Fibroblast of the conjunctiva (primary cell): ENCODE data around the gene ASPRV1.
"Not testable (repeated sequence)": the region's sequence is repeated elsewhere in the genome, so short reads cannot be mapped to it uniquely, and the experiment has no call there.

Experiments used
- DNase-seq: peaks from one replicate; pipeline ENCODE4 v3.0.0-alpha.2; 2010; ENCODE audit warnings: low read depth

The ASPRV1 gene

DNA sequence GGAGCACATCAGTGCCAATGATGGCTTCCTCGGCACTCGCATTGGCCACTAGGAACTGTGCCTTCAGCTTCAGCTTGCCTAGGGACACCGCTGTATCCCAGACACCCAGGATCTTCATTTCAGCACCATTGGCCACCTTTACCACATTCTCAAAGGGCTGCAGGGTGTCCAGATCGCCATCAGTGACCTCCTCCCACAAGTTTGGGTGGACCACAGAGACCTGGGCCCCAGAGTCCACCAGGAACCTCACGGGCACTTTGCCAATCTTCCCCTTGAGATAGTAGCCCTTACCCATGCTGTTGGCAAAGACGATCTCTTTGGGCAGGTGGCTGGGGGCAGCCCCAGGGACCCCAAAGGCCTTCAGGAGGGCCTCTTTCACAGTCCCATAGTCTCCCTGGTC is 610 bp downstream of the ASPRV1 start:
- no peak for DNase-seq

DNA sequence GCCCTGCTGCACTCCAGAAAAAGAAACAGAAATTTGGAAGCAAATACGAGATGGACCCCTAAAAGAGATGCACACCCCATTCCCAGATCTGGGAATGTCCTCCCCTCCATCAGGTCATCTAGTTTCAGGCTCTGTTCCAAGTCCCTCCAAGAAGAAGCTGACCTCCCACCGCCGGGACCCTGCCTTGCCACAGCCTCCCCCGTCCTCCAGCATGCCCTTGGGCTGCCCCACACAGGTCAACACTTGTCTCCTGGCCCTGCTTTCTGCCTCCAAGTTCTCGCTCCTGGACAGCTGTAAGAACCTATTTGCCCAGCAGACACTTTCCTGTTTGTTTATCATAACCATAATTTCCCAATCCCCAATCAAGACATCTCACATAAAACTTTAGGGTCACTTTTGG is 2.0 kb downstream of the ASPRV1 start:
- no peak for DNase-seq

DNA sequence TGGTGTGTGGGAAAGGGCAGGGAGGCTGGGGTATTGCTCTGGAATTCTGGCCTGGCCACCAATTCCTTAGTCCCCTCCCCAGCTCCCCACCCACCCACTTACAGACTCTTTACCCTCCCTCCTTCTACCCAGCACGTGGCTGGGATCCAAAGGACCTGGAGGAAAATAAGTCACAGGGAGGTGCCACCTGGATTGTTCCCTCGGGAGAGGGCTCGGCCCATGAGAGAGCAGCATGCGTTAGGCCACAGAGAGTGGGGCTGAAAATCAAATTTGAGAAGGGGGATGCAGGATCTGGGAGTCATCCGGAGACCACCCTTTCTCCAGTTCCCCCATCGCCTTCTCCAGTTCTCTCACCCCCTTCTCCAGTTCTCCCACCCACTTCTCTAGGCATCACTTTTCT is 3.0 kb downstream of the ASPRV1 start:
- DNase-seq, result no peak

DNA sequence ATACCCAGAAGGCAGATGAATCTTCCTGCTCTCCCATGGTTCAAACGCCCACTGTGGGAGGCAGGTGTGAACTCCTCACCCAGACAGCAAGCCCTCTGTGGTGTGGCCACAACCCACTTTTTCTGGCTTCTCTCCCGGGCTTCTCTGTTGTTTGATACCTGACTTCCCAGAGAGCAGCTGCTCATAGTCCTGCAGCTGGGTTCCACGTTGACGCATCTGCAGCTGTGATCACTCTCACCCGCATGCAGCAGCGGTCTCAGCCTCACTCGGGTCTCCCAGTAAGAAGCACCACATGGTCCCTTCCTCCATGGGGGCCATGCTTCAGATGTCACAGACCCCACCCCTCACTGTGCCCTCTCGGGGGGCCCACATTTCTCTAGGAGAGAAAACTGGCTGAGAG is 3.5 kb downstream of the ASPRV1 start:
- no peak for DNase-seq

DNA sequence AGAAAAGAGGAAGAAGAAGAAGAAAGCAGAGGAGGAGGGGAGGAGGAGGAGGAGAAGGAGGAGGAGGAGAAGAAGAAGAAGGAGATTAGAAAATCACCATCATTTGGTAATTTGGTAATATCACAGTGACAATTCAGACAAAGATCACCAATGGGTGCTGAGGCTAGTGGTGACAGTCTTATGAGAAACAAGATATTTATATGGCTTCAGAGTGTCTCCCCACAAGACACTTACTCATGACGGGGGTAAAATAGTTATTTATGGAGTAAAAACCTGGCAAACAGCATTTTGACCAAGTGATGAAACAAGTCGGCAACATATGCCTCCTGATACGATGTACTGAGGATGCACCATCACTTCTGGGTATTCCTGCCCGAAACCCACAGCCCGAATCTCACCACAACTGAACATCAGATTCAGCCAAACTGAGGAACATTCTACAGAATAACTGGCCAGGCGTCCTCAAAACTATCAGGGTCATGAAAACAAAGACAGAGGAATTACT is 4.9 kb downstream of the ASPRV1 start:
- DNase-seq, result no peak

DNA sequence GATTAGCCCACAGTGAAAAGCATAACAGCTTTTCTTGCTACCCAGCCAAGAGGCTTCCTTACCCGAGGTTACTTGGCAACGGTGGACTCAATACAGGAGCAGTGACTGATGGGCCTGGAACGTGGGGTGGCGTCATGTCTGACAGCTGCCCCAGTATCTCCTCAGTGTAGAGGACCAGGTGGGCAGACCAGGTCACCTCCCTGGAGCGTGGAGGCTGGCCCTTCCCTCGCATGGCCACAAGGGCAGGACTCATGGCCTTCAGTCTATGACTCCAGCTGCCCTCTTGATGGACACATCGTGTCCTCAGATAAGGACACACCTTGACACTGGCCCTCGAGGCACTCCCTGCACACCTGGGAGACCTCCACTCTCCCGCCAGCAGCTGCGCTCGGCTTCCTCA is 6.4 kb downstream of the ASPRV1 start:
- no peak for DNase-seq

DNA sequence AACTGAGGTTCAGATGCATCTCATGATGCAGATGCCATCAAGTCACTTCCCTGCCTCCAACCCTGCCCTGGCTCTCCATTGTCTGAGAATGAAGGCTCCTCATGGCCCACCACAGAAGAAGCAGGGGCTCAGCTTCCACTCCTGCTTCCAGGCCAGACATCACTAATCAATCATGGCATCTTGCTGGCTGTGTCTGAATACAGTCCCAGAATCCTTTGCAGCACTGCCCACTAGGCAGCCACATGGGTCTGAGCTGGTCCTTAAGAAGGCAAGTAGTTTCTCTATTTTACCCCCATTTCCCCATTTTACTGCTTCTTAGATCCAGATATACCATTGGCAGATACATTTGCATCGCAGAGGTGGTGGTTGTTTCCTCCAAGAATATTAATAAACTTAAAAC is 7.3 kb downstream of the ASPRV1 start:
- DNase-seq, result no peak

DNA sequence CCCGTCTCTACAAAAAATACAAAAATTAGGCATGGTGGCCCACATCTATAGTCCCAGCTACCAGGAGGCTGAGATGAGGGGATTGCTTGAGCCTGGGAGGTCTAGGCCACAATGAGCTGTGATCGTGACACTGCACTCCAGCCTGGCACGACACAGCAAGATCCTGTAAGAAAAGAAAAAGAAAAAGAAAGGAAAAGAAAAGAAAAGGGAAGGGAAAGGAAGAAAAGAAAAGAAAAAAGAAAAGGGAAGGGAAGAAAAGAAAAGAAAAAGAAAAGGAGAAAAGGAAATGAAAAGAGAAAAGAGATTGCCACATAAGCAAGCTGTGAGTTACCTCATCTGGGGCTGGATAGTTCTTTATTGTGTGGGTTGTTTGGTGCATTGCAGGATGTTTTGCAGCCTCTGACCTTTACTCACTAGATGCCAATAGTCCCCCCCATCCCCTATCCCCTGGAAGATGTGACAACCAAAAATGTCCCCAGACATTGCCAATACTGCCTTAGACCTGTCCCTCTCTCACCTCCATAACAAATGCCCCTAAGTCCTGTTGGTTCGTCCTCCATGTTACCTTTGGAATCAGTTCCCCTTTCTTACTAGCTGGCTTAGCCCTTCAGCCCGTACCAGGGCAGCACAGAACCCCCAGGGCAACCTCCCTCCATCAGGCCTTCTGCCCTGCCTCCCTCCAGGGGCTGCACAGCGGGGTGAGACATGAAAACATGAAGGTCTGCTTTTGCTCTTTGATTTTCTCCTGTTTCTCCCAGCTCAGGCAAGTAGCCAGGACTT is 8.9 kb downstream of the ASPRV1 start:
- no peak for DNase-seq

DNA sequence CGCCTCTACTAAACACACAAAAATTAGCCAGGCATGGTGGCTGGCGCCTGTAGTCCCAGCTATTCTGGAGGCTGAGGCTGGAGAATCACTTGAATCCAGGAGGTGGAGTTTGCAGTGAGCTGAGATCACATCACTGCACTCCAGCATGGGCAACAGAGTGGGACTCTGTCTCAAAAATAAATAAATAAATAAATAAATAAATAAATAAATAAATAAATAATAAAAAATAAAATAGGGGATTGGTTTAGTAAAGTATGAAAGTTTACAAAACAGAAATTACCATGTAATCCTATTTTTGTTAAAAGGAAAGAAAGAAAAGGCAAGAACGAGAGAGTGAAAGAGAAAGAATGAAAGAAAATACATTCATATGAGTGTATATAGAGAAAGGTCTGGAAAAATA is 10.8 kb downstream of the ASPRV1 start:
- not testable (repeated sequence) for DNase-seq

DNA sequence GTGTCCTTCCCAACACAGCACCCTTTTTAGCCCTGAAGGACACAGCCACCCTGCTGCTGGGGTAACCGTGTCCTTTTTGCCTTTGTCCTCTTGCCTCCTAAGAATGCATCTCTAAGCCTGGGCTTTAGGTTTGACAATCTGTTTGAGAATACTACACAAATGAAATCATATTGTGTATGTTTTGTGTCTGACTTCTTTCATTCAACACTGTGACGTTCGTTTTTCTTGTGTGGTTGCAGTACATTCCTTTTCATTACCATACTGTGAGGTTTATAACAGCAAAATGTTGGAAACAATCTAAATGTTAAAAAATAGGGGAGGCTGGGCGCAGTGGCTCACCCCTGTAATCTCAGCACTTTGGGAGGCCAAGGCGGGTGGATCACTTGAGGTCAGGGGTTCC is 11.2 kb downstream of the ASPRV1 start:
- no peak for DNase-seq

DNA sequence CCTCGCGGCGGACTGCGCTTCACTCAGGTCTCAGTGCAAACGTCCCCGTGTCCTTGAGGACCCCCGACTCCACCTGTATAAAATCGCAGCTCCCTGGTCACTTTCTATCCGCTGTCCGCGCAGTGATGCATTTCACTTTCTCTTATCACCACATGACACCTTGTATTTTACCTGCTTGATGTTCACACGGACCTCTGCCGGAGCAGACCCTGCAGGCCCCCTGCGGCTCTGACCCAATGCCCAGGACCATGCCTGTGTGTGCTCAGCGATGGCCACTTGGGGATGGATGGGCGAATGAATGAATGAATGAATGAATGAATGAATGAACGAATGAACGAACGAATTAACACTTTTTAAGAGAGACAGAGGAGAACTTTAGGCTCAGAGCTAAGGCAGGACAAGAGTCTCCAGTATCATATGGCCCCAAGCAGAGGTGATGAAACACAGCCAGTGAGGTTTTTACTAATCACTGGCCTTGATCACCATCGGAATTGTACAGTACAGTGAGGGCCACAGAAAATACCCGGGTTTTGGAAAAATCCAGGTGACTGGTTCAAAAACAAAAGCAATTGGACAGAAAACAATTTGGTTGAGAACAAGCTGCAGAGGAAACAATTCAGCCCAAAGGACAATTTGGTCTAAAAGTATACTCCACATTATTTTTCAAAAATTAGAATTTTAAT is 12.3 kb downstream of the ASPRV1 start:
- no peak for DNase-seq

DNA sequence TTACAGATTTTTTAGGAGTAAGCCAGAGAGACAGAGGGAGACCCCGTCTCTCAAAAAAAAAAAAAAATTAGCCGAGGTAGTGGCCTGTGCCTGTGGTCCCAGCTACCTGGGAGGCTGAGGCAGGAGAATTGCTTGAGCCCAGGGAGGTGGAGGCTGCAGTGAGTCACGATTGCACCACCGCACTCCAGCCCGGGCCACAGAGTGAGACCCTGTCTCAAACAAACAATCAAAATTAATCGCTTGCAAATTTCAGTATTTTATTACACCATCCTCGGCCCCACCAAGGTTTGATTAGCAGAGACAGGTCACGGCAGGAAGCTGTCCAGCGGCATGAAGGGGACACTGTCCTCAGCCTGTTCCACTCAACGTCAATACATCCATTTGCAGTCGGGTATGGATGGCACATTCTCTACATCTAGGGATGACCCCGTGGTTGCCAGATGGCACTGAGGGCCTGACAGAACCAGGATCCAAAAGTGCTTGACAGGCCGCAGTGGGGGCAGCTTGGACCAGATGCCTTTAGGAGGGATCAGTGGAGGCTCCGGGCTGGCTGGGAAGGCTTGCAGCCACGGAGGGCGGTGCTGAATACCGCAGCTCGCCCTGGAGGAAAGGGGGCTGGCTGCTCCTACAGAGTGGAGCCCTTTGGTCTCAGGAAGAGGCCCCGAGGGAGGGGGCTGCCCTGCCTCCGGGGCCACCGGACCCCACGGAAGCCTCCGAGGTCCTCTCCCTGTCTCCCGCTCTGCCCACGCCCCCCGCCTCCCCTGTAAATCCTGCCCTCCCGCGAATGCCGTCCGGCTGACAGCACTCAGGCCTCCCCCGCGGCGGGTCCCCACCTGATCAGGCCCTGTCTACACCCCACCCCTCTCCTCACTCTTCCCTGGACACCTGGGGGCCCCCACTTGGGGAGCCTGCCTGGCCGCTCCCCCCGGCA is 13.1 kb downstream of the ASPRV1 start:
- DNase-seq, result no peak

DNA sequence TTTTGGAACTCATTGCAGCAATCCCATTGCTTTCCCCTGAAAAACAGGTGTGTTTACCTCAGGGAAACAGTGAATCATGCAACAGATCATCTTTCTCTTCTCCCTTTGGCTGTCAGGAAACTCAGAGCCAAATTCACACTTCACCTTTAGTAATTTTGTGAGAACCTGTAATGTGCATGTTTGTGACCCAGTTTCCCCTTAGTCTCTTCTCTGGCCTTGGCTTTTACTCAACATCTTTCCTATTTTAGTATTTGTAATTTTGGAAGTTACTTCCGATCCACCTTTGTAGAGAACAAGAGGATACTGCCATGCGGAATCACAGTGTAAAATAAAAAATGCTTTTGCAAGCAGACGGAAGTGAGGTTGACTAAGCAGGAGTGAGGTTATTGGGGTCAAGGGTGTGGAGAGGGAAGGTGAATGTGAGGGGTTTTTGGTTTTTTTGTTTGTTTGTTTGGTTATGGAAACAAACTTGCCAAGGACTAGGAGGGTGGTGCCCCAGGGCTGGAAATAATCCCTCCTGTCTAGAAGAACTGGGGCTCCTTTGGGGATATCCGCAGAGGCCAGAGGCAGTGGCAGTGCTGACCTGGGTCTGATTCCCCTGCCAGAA is 14.0 kb downstream of the ASPRV1 start:
- no peak for DNase-seq

DNA sequence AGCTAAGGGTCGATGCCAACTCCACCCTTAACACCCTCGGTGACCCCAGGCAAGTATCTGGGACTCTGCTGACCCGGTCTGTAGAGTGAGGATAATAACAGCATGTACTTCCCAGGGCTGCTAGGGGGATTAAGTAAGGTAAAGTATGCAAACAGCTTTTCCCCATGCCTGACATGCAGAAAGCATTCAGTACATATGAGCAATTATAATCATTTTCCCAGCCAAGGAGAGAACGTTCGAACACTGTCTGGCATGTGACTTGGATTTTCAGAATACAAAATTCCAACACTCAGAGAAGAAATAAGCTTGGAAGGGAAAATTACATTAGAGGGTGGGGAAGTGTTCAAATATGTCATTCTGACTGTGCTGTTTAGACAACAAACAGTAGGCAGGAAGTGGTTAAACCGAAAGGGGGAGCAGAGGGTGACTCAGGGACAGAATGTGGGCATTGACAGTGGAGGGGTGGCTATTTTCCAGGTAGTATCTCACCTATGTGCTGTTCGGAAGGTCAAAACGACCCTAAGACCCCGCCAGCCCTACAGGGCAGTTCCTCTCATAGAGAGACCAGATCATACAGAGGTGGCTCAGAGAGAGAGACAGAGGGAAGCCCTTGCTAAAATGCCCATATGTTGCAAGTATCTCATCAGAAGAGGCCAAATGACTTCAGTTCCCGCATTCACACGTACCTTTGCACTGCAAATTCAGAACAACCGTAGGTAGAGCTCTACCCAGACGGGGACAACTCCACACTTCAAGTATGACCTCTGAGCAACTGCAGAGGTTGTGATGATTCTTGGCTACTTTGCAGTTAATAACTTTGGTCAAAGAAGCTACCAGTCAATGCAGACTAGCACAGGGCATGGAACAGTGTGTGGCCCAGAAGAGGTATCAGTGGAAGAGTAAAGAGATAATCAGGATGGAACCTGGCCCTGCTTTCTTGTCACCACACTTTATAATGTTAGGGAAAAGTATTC is 14.8 kb downstream of the ASPRV1 start:
- no peak for DNase-seq

DNA sequence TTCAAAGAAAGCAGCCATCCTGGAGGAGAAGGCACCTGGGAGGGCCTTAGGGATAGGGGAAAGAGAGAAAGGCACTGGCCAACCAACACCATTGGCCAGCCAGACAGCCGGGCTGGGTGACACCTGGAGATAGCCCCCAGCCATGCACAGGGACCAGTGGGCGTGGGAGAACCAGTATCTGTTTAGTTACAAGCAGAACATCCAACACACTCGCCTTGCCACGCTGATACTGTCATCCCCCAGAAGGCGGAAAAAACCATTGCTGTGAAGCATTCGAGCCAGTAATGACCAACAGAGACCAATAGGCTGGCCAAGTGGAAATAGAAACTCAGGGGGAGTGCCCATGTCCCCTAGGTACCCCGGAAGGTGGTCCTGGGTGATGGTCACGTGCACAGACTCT is 15.5 kb downstream of the ASPRV1 start:
- no peak for DNase-seq

DNA sequence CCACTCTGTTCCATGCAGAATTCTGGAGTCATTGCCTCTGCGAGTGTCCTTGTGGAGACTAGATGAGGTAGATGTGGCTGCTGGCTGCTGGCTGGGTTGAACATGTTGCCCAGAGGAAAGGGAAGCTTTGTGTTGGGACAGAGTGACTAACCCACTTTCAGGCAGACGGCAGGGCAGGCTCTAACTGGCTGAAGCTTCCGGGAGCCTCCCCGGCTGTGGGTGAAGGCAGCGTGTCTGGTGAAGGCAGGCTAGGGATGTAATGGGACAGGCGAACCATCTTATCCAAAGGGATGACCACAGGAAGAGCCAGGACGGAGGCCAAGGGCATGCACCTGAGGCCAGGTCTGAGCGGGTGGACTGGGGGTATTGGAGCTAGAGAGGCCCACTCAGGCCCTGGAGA is 16.0 kb downstream of the ASPRV1 start:
- DNase-seq, result no peak

DNA sequence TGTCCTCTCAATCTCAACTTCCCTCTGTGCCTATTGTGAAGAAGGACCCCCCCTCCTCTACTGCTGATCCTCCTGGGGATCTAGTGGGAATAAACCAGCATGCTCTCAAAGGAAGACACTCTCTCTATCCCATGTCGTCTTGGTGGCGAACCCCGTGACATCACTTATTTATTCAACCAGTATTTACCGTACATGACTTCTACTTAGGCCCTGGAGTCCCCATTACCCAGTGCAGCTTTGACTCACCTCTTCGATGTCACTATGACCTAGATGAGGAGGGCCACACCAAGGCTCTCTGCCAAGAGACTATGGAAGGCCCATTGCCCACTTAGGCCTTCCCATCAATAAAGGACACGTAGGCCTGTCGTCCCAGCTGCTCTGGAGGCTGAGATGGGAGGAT is 16.7 kb downstream of the ASPRV1 start:
- DNase-seq, result no peak

DNA sequence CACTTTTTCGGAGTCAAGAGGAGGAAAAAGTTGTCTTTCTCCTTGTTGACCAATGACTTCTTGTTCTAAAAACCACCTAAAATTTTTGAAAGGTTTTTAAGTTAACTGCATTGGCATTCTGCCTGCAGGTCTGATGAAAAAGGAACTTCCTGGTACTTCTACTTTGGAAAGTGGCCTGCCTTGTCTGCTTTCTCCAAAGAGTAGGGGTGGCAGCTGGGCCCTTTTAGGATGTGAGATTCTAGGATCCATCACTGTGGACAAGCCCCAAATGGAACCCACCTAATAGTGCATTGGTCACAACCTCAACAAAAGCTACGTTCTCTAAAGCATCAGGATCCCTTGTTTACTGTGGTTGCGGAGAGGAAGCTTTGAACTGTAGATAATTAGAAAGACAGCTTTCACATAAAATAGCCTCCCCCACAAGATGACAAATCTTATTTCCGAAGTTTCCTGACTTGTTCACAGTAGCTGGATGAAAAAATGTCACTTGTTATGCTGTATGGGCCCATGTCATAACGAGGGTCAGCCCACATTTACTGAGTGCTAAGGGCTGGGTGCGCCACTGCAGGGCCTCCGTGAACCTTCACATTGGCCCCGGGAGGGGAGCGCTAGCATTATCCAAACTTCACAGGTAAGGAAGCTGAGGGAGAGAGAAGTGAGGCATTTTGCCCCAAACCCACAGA is 17.4 kb downstream of the ASPRV1 start:
- no peak for DNase-seq

DNA sequence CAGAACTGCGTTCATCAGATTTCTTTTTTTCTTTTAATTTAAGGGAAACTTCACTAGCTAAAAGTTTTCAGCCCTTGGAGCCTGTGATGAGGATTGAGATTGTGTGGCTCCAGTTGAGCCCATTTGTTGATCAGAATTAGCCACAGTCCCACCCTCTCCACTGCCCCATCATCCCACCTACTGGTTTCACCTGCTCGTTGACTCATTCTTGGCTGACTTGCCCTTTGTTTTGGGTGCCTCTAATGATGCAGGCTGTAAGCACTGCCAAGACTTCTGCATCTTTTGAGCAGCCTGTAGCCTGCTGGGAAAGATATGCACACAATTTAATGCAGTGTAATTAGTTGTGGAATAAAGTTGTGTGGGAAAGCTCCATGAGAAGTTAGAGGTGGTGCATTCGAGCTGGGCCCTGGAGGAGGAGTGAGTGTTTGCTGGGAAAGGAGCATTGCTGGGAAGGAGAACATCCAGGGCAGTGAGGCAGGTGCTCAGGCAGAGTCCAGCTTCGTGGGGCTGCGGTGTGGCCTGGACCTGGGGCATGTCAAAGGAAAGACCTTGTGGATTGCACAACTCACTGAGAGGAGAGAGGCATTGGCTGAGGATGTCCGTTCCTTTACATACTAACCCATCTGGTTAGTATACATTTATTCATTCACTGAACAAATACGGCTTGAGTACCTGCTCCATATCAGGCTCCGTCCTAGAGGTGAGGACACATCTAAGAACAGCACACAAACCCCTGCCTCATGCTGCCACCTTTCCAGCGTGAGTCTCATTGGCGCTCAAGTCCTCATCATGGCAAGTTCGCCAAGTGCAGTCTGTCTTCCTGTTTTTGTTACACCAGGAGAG is 18.2 kb downstream of the ASPRV1 start:
- no peak for DNase-seq
